Measurements from ENCODE around the gene UNC5A. TPM values are rescaled to one million over a fixed set of nuclear protein-coding genes. Genes with fewer than 3 reads are reported as not detected.

Gene UNC5A
- total and polyA plus RNA-seq, 9 of the 15 experiments (the other 6 are each of a cell fraction or from before 2014, with no cell fraction given), result not detected

DNA sequence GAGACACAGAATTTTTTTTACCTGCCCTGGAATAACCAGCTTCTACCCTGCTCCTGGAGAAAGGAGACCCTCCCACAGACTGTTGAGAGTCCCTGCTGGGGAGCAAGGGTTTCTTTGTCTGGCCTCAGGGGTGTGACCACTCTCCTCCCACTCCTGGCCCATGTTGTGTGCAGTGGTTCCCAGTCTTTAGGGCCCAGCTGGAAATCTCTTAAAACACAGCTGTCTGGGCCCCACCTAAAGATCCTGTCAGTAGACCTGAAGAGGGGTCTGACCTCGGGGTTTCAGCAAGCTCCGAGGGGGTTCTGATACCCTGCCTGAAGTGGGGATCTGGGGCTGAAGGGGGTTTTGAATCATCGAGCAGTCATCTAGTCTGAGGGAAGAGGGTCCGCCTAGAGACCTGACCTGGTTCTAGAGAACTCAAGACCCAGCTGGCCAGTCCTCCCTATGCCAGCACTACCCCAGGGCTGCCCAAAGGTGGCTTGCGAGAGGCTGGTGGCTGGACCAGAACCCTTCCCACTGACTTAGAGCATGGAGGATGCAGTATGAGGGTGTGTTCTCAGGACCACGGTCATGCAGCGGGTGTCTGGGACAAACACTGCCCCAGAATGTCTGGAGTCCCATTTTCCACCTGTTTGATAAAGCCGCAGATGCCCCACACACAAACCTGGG is 8.1 kb upstream of the UNC5A start:
- POLR2A ChIA-PET, result no interaction called here
- Histone ChIP-seq H4K20me1 (replicated peaks; ENCODE audit: control insufficient read depth, insufficient read depth, low read length) (peaks cover 3% of the 10 kb centered on the region; the same call in 1 of the 2 replicates), H3K36me3 (ENCODE audit: control insufficient read depth, insufficient read depth, low read length) (no peaks in the 10 kb centered on the region), H3K27me3 (ENCODE audit: control insufficient read depth in 2 of 2, insufficient read depth in 2 of 2, low read length in 2 of 2) (peaks cover 20 to 37% of the 10 kb centered on the region in 2 experiments; a peak in 4 of 5 replicates), H3K4me3 (no peak overlapping the region), H3K4me1 (replicated peaks in 1 of 2; ENCODE audit: control insufficient read depth in 2 of 2, insufficient read depth in 2 of 2, low read length in 2 of 2) (peaks cover 0 to 7% of the 10 kb centered on the region in 2 experiments; a peak in 1 of 5 replicates), H2AFZ (ENCODE audit: low read depth, low read length) (no peak overlapping the region), H3K79me2 (ENCODE audit: control insufficient read depth, insufficient read depth, low read length) (no peaks in the 10 kb centered on the region), H3K27ac (ENCODE audit: extremely low read depth, low read depth, low read length) (no peak overlapping the region), H3K4me2 (ENCODE audit: insufficient read depth, low read length) (no peak overlapping the region), H3K9me3 (replicated peaks; ENCODE audit: control insufficient read depth, insufficient read depth, low read depth, low read length) (no peaks in the 10 kb centered on the region), H3K9me1 (ENCODE audit: control insufficient read depth, insufficient read depth, low read length) (no peaks in the 10 kb centered on the region), H3K9ac (ENCODE audit: insufficient read depth in 1 of 2, low read depth in 2 of 2, low read length in 2 of 2) (no peak overlapping the region)
- in situ Hi-C loops (cut with MboI) (no loop called here), intact Hi-C loops (cut with micrococcal nuclease) (loop anchor here (10.0 kb wide), 1 partner anchor 137 kb away; no protein-coding TSS in a partner anchor)
- DNase-seq (ENCODE audit: extremely low read depth in 1 of 4, low spot score in 3 of 4) (no peak), ATAC-seq (no peak), FAIRE-seq (no peak)
- TF ChIP-seq PTBP1 (IDR thresholded peaks at IDR 0.05; ENCODE audit: low read depth, low read length) (no peak), ZNF695 (CRISPR knock-in tag; IDR thresholded peaks at IDR 0.05) (no peak), ZNF175 (CRISPR knock-in tag; IDR thresholded peaks at IDR 0.05; ENCODE audit: low read depth) (no peak), SNIP1 (IDR thresholded peaks at IDR 0.05; ENCODE audit: low read depth) (no peak)
- BruUV-seq (replicated peaks), result no TSS peak
- 0% methylated on average over 6 of the region's 8 CpGs for WGBS (ENCODE audit: insufficient coverage, low coverage, missing lambda C conversion rate)
- CTCF ChIA-PET (ENCODE audit: low intra/inter-chr PET ratio), result no interaction called here
